Fibroblast of villous mesenchyme (primary cell): Measurements from ENCODE around the gene CD33. TPM values are rescaled to one million over a fixed set of nuclear protein-coding genes. Genes with fewer than 3 reads are reported as not detected.

ENCODE experiments used
- DNase-seq: peaks from one replicate; pipeline ENCODE4 v3.0.0-alpha.2; 2010; ENCODE audit warnings: low read depth
- H3K4me3 ChIP-seq: 2 replicates; pipeline ENCODE4 v1.5.1; 2011; ENCODE audit warnings: low read depth, mild to moderate bottlenecking, low read length
- total RNA-seq: library from RNA; depleted of rRNA; stranded (reverse); fragments of >200 nt; gene quantifications from 2 replicates; pipeline ENCODE4 v1.2.3, GENCODE V29; 2012
- TF ChIP-seq, protein P1 (sequence below): IDR thresholded peaks from 2 replicates; pipeline ENCODE4 v1.5.1; 2012; ENCODE audit warnings: low read depth, mild to moderate bottlenecking, low read length; ENCODE audit not compliant: insufficient read depth

The CD33 gene
- total RNA-seq, 1 donor, result not detected

DNA sequence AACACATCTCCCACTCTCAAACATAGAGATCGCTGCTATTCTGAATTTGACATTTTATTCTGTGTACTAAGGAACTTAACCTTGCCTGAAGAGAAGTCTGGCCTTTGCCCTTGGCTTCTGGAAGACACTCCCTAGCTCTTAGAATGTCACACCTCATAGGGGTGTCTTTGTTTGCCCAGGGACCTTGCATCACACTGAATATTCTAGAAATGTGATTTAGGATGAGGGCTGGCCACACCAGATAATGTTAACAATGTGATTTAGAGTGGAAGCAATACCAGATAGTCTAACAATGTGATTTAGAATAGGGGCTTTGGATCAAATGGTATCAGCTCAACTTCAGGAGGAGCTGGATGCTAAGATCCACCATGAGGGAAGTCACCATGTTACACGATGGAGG is 32.6 kb downstream of the CD33 start:
- DNase-seq, result no peak
- H3K4me3 ChIP-seq, result no peak overlapping the region
- TF ChIP-seq, protein P1, sequence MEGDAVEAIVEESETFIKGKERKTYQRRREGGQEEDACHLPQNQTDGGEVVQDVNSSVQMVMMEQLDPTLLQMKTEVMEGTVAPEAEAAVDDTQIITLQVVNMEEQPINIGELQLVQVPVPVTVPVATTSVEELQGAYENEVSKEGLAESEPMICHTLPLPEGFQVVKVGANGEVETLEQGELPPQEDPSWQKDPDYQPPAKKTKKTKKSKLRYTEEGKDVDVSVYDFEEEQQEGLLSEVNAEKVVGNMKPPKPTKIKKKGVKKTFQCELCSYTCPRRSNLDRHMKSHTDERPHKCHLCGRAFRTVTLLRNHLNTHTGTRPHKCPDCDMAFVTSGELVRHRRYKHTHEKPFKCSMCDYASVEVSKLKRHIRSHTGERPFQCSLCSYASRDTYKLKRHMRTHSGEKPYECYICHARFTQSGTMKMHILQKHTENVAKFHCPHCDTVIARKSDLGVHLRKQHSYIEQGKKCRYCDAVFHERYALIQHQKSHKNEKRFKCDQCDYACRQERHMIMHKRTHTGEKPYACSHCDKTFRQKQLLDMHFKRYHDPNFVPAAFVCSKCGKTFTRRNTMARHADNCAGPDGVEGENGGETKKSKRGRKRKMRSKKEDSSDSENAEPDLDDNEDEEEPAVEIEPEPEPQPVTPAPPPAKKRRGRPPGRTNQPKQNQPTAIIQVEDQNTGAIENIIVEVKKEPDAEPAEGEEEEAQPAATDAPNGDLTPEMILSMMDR, result no peak

DNA sequence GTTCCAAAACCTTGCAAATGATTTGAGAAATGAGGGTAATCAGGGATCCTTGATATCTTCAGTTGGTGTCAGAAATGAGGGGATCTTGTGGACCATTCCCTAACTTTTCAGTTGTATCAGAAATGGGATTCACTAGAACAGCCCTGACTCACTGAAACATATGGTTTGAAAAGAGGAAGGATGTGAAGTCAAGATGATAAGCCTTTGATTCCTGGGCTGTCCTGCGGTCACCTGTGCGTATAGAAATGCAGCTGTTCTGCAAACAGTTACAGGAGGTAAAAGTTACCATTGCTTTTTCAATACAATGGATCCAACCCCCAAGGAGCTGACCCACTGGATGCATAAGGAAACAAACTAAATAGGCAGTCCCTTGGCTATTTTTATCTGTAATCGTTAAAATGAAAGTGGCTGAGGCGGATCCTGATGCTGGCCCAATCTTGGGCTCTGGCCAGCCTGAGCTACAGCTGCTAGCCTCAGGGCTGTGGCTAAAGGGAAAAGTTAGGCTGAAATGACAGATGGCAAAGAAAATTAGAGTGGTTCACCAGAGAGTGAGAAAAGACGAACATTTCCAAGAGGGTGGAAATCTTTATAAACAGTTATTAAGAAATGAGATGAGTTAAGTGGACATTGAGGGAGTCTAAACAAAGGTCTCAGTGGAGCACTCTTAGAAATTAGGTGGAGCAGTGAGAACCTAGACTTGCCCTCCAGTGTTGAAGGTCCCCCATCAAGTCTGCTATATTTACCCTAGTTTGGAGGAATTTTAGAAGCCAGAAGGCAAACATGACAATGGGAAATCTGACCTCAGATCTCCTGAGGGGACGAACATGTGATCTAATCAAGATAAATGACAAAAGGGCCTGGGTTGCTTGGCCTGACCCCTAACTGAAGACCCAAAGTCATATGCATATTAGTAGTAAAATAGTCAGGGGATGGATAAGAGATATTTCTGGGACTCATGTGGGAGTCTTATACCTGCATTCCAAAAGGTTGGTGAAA is 33.6 kb downstream of the CD33 start:
- DNase-seq, result no peak
- TF ChIP-seq, protein P1, result no peak

DNA sequence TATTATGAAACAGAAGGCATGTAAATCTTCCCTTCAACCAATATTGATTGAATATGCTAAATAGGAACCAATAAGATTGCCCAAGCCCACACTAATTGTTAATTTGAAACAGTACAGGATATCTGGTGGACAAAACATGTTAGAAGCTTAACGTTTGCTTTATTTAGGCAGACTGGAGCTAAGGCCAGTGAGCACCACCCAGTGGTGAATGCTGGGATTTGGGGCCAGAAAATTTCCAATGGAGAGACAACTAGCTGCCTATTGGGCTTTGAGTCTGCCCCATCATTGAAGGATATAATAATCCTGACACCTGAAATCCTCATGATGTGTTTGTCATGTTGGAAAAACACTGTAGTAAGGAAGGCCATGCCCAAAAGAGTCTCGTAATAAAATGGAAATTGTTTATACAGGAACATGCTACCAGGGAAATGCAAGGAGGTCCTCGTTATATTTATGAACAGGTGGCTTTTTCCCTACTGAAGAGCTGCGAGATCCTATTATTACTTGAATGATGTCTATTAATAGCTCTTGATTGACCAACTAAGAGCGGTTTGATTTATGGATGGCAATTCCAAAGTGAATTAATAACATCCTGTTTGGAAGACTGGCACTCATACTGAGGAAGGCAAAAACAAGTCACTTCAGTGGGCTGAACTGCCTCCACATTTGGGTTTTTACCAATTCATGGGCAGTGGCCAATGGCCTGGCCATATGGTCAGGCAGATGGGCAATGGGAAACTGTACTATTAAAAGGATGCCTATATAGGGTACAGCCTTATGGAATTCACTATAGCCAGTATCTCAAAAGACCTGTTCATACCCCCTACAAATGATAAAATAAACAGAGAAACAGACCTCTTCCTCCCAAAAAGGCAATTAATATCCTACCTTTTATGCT is 34.7 kb downstream of the CD33 start:
- TF ChIP-seq, protein P1, result peak; percentile 71
- DNase-seq, result peak; percentile 16
- H3K4me3 ChIP-seq, result no peak overlapping the region

More for the DNA sequence above, 33.6 kb downstream of the CD33 start:
- no peak overlapping the region for H3K4me3 ChIP-seq

DNA sequence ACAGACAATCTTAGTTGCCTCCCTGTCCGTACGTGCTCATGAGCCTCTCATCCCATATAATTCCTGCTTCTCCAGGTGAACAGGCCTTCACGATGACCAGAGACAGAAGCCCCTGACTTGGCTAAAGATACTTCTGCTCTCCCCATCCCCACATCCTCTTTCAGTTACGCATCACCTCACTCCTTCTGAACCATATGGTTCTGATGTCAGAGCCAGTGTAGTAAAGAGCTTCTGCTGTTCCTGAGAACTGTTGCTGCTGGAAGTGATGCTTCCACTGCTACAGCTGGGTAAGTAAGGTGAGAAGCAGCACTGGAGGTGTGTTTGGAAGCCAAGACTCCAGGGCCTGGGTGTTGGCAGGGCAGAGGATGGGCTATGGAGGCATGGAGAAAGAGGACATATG is 38.9 kb downstream of the CD33 start:
- no peak overlapping the region for H3K4me3 ChIP-seq
- no peak for DNase-seq
- TF ChIP-seq, protein P1, result no peak

DNA sequence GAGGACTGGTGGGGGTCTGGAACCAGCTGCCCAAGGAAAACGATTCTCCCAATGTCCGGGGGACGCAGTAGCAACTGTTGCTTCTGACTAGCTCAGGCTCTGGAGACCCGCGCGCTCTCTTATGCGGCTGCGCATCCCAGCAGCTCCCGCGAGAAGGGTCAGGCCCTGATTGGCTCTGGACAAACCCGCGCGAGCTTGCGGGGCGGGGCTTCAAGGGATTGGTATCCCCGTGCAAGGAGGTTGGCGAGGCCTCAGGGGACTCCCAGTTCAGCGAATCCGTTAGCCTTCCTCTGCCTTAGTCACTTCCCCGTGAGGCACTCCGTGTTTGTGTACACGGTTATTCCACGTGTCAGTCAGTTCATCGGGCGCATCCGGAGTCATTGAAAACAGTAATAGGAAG is 46.2 kb downstream of the CD33 start:
- no peak for DNase-seq
- no peak overlapping the region for H3K4me3 ChIP-seq
- TF ChIP-seq, protein P1, result no peak

DNA sequence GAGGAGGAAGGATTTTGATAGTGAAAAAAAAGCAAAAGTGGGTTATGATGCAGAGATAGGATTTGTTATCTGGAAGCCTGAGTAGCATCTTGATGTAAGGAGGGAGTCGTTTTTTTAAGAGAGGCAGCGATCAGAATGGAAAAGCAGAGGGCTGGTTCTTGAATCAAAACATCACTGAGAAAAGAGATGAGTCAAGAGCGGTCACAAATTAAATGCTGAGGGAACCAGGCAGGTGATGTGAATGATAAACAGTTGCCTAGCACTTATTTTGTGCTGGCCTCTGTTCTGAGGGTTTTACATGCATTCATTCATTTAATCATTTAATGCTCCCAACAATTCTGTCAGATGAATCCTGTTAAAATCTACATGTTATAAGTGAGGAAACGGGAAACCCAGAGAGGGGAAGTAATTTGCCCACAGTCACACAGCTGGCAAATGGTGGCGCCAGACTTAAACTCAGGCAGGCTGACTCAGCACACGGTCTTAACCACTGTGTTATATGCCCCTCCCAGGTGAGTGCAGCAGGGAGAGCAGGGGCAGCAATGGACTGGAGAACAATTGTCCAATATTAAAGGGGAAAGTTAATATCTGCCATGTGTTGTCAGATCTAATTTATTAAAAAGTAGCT is 47.4 kb downstream of the CD33 start:
- DNase-seq, result no peak
- no peak overlapping the region for H3K4me3 ChIP-seq
- TF ChIP-seq, protein P1, result no peak
